Activated CD8-positive, alpha-beta T cell treated with anti-CD3 and anti-CD28 coated beads, Interleukin-2, amount 10 ng/mL, durations not matched to agents 7 days and 5 days (primary cell): ENCODE results near the gene CALB2. TPM values are rescaled to one million over a fixed set of nuclear protein-coding genes. Genes with fewer than 3 reads are reported as not detected.
A peak's percentile ranks its signal among the peaks of the same experiment; 100 is the strongest.
"Not testable (repeated sequence)": the region's sequence is repeated elsewhere in the genome, so short reads cannot be mapped to it uniquely, and the experiment has no call there.

ENCODE experiments used
- ATAC-seq: fragments of 150-1000 bp; cut with Tn5 transposase; one replicate; pipeline ENCODE4 v1.10.0; 2021; ENCODE audit warnings: moderate library complexity
- CTCF ChIA-PET: fragments of 350-600 bp; sonication (Branson Sonifier 250); formaldehyde crosslinking; loops from one replicate; lab custom pipeline; 2021; ENCODE audit warnings: antibody characterized with exemption; lab: Charles Lee
- POLR2A ChIA-PET: fragments of 350-600 bp; sonication (Branson Sonifier 250); formaldehyde crosslinking; loops from one replicate; lab custom pipeline; 2021; ENCODE audit warnings: antibody characterized with exemption; lab: Charles Lee
- DNase-seq: peaks from one replicate; pipeline ENCODE4 v3.0.0-alpha.2; 2020
- H3K27ac Mint-ChIP-seq: one replicate; pipeline ENCODE4 v1.8.0; 2021; ENCODE audit warnings: mild to moderate bottlenecking, mixed read lengths
- H3K27me3 Mint-ChIP-seq: one replicate; pipeline ENCODE4 v1.8.0; 2021; ENCODE audit warnings: low read depth, mixed read lengths
- H3K36me3 Mint-ChIP-seq: one replicate; pipeline ENCODE4 v1.8.0; 2021; ENCODE audit warnings: low read depth, mixed read lengths
- H3K4me1 Mint-ChIP-seq: one replicate; pipeline ENCODE4 v1.8.0; 2021; ENCODE audit warnings: low read depth, mixed read lengths
- H3K4me3 Mint-ChIP-seq: one replicate; pipeline ENCODE4 v1.8.0; 2021; ENCODE audit warnings: mild to moderate bottlenecking, mixed read lengths
- H3K9me3 Mint-ChIP-seq: one replicate; pipeline ENCODE4 v1.8.0; 2022; ENCODE audit warnings: mixed read lengths; ENCODE audit not compliant: insufficient read depth
- total RNA-seq, 2 experiments: library from RNA; stranded (reverse); gene quantifications; one replicate each; pipeline ENCODE4 v1.2.3, GENCODE V29; 2021

The CALB2 gene
- total RNA-seq: not detected

GRCh38 chr16:71358464-71358998 lies at the start of gene CALB2:
Gene CALB2, plus strand, starts transcription at chr16:71358723. Its CDS starts 70 bp downstream, at chr16:71358793.
- ATAC-seq: peak; percentile 95
- CTCF ChIA-PET: interaction anchor here (0.7 to 1.1 kb wide), 4 partner anchors 17 to 141 kb away, joined by 3 read pairs; no protein-coding TSS in a partner anchor

GRCh38 chr16:71311553-71312158 lies 46.9 kb upstream of the CALB2 start:
- Mint-ChIP-seq H3K36me3 (no peaks in the 10 kb centered on the region), H3K4me3 (no peak overlapping the region), H3K4me1 (no peaks in the 10 kb centered on the region), H3K9me3 (no peaks in the 10 kb centered on the region), H3K27me3 (peaks cover 16% of the 10 kb centered on the region), H3K27ac (no peak overlapping the region)
- POLR2A ChIA-PET: no interaction called here
- DNase-seq: peak; percentile 39
- no peak for ATAC-seq
- CTCF ChIA-PET: interaction anchor here (0.6 to 2.6 kb wide), 29 partner anchors 10 to 540 kb away, joined by 3 to 21 read pairs (median 4); partner anchors contain the start of gene CMTR2

More at GRCh38 chr16:71358464-71358998, at the start of gene CALB2:
- H3K9me3 Mint-ChIP-seq: no peaks in the 10 kb centered on the region
- H3K4me3 Mint-ChIP-seq: no peak within 1 kb of the TSS
- POLR2A ChIA-PET: no interaction called here
- peaks cover 2% of the 10 kb centered on the region for H3K27me3 Mint-ChIP-seq
- H3K4me1 Mint-ChIP-seq: peaks cover 2% of the 10 kb centered on the region
- H3K36me3 Mint-ChIP-seq: no peaks in the 10 kb centered on the region
- DNase-seq: peak; percentile 67
- no peak within 1 kb of the TSS for H3K27ac Mint-ChIP-seq

- H3K36me3 Mint-ChIP-seq, DNase-seq, H3K9me3 Mint-ChIP-seq, H3K4me1 Mint-ChIP-seq, ATAC-seq, H3K4me3 Mint-ChIP-seq, POLR2A ChIA-PET, H3K27ac Mint-ChIP-seq, CTCF ChIA-PET: not testable (repeated sequence)
- peaks cover 13% of the 10 kb centered on the region for H3K27me3 Mint-ChIP-seq
Measured at GRCh38 chr16:71313591-71313990, 44.9 kb upstream of the CALB2 start.

GRCh38 chr16:71315269-71315668 lies 43.3 kb upstream of the CALB2 start:
- Mint-ChIP-seq H3K27me3 (peaks cover 11% of the 10 kb centered on the region), H3K36me3 (no peaks in the 10 kb centered on the region), H3K4me3 (no peak overlapping the region), H3K4me1 (no peaks in the 10 kb centered on the region), H3K27ac (no peak overlapping the region), H3K9me3 (no peaks in the 10 kb centered on the region)
- DNase-seq: no peak
- ATAC-seq: no peak
- ChIA-PET CTCF (no interaction called here), POLR2A (no interaction called here)

- Mint-ChIP-seq H3K27me3 (no peaks in the 10 kb centered on the region), H3K9me3 (no peaks in the 10 kb centered on the region), H3K4me3 (no peak overlapping the region), H3K4me1 (no peaks in the 10 kb centered on the region), H3K36me3 (no peaks in the 10 kb centered on the region), H3K27ac (no peak overlapping the region)
- ChIA-PET POLR2A (no interaction called here), CTCF (no interaction called here)
- no peak for DNase-seq
- ATAC-seq: no peak
Measured at GRCh38 chr16:71319999-71320398, 38.5 kb upstream of the CALB2 start.

GRCh38 chr16:71327720-71328119 lies 30.8 kb upstream of the CALB2 start:
- Mint-ChIP-seq H3K4me1 (no peaks in the 10 kb centered on the region), H3K9me3 (no peaks in the 10 kb centered on the region), H3K36me3 (no peaks in the 10 kb centered on the region), H3K4me3 (no peak overlapping the region), H3K27ac (no peak overlapping the region), H3K27me3 (peaks cover 7% of the 10 kb centered on the region)
- ATAC-seq (no peak), DNase-seq (no peak)
- POLR2A ChIA-PET: no interaction called here
- CTCF ChIA-PET: interaction anchor here (1.0 to 1.3 kb wide), 2 partner anchors 16 kb away, joined by 4 to 6 read pairs; no protein-coding TSS in a partner anchor

- ATAC-seq: no peak
- H3K27me3 Mint-ChIP-seq: peaks cover 7% of the 10 kb centered on the region
- no peak overlapping the region for H3K4me3 Mint-ChIP-seq
- CTCF ChIA-PET: interaction anchor here (1.0 kb wide), 1 partner anchor 16 kb away, joined by 4 read pairs; no protein-coding TSS in a partner anchor
- H3K27ac Mint-ChIP-seq: no peak overlapping the region
- H3K4me1 Mint-ChIP-seq: no peaks in the 10 kb centered on the region
- H3K9me3 Mint-ChIP-seq: no peaks in the 10 kb centered on the region
- no peaks in the 10 kb centered on the region for H3K36me3 Mint-ChIP-seq
- POLR2A ChIA-PET: no interaction called here
- DNase-seq: no peak
Measured at GRCh38 chr16:71328151-71328550, 30.4 kb upstream of the CALB2 start.

GRCh38 chr16:71337631-71338030 lies 20.9 kb upstream of the CALB2 start:
- CTCF ChIA-PET: no interaction called here

GRCh38 chr16:71338193-71338592 lies 20.3 kb upstream of the CALB2 start:
- no peaks in the 10 kb centered on the region for H3K4me1 Mint-ChIP-seq
- no peak overlapping the region for H3K4me3 Mint-ChIP-seq
- H3K36me3 Mint-ChIP-seq: no peaks in the 10 kb centered on the region
- POLR2A ChIA-PET: no interaction called here
- H3K9me3 Mint-ChIP-seq: no peaks in the 10 kb centered on the region
- H3K27me3 Mint-ChIP-seq: peaks cover 4% of the 10 kb centered on the region
- H3K27ac Mint-ChIP-seq: no peak overlapping the region
- DNase-seq (no peak), ATAC-seq (no peak)
- CTCF ChIA-PET: no interaction called here

More at GRCh38 chr16:71337631-71338030, 20.9 kb upstream of the CALB2 start:
- no peaks in the 10 kb centered on the region for H3K4me1 Mint-ChIP-seq
- H3K36me3 Mint-ChIP-seq: no peaks in the 10 kb centered on the region
- POLR2A ChIA-PET: no interaction called here
- no peak overlapping the region for H3K27ac Mint-ChIP-seq
- peaks cover 4% of the 10 kb centered on the region for H3K27me3 Mint-ChIP-seq
- H3K4me3 Mint-ChIP-seq: no peak overlapping the region
- no peaks in the 10 kb centered on the region for H3K9me3 Mint-ChIP-seq
- ATAC-seq (no peak), DNase-seq (no peak)

- CTCF ChIA-PET: no interaction called here
- no peak overlapping the region for H3K27ac Mint-ChIP-seq
- ATAC-seq: no peak
- no peak for DNase-seq
- POLR2A ChIA-PET: no interaction called here
- H3K4me1 Mint-ChIP-seq: no peaks in the 10 kb centered on the region
- H3K27me3 Mint-ChIP-seq: peaks cover 4% of the 10 kb centered on the region
- H3K36me3 Mint-ChIP-seq: no peaks in the 10 kb centered on the region
- H3K9me3 Mint-ChIP-seq: no peaks in the 10 kb centered on the region
- no peak overlapping the region for H3K4me3 Mint-ChIP-seq
Measured at GRCh38 chr16:71338632-71339031, 19.9 kb upstream of the CALB2 start.

- ATAC-seq (no peak), DNase-seq (no peak)
- CTCF ChIA-PET: no interaction called here
- POLR2A ChIA-PET: no interaction called here
- Mint-ChIP-seq H3K27me3 (peaks cover 4% of the 10 kb centered on the region), H3K27ac (no peak overlapping the region), H3K9me3 (no peaks in the 10 kb centered on the region), H3K4me1 (no peaks in the 10 kb centered on the region), H3K36me3 (no peaks in the 10 kb centered on the region), H3K4me3 (no peak overlapping the region)
Measured at GRCh38 chr16:71339236-71340171, 19.0 kb upstream of the CALB2 start.

GRCh38 chr16:71340406-71340805 lies 18.1 kb upstream of the CALB2 start:
- Mint-ChIP-seq H3K4me3 (no peak overlapping the region), H3K9me3 (no peaks in the 10 kb centered on the region), H3K27me3 (peaks cover 9% of the 10 kb centered on the region), H3K27ac (no peak overlapping the region), H3K4me1 (no peaks in the 10 kb centered on the region), H3K36me3 (no peaks in the 10 kb centered on the region)
- CTCF ChIA-PET: no interaction called here
- POLR2A ChIA-PET: no interaction called here
- ATAC-seq (no peak), DNase-seq (no peak)
